H7 (cell line): Measurements from ENCODE around the gene LZIC. TPM values are rescaled to one million over a fixed set of nuclear protein-coding genes. Genes with fewer than 3 reads are reported as not detected.

Experiments used
- DNase-seq: peaks from one replicate; pipeline ENCODE4 v3.0.0; 2012
- H3K27me3 ChIP-seq: 2 replicates; pipeline ENCODE4 v1.6.0; 2011; ENCODE audit warnings: mild to moderate bottlenecking, low read length; ENCODE audit not compliant: control insufficient read depth, insufficient read depth
- H3K36me3 ChIP-seq: replicated peaks from 2 replicates; pipeline ENCODE4 v1.5.1; 2011; ENCODE audit warnings: low read length; ENCODE audit not compliant: control insufficient read depth, insufficient read depth
- H3K4me3 ChIP-seq: 2 replicates; pipeline ENCODE4 v1.5.1; 2011; ENCODE audit warnings: low read depth, mild to moderate bottlenecking, control low read depth, low read length, moderate library complexity; ENCODE audit not compliant: insufficient read depth
- total RNA-seq: library from RNA; depleted of rRNA; stranded (reverse); fragments of >200 nt; shearing (Covaris generic); gene quantifications from 2 replicates; pipeline ENCODE4 v1.2.3, GENCODE V29; 2014

The LZIC gene
- total RNA-seq, 1 experiment from 2014 or later = 20.9 TPM

DNA sequence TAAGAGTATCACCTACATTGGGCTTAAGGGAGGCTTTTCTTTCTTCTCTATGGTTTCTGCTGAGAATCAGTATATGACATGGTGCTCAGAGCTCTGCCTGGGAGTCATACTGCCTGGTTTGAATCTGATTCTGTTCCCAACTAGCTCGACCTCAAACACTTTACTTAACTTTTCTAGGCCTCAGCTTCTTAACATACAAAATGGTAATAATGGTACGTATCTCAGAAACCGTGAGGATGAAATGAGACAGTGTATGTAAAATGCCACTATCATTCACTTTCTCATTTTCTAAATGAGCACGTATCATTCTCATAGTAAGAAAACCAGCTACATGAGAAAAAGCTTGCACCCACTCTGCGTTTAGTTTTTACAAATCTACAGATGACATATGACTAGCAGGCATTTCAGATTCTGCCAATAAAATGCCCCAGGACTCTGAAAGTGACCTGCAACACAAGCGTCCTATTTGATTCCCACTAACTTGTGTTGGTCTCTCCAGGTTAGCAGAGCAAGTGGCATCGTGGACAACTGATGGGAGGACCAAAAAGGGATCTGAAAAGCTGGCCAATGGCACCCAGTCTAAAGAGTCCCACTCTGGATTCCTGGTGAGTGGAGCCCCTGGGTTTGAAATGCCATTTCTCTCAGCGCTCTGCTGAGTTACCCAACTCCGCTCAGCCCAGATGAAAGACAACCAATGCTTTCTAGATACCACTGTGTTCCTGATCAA lies 39.2 kb downstream of the LZIC start:
- Histone ChIP-seq H3K27me3 (no peaks in the 10 kb centered on the region), H3K4me3 (no peak overlapping the region), H3K36me3 (no peaks in the 10 kb centered on the region)
- no peak for DNase-seq

- Histone ChIP-seq H3K4me3 (no peak overlapping the region), H3K36me3 (no peaks in the 10 kb centered on the region), H3K27me3 (no peaks in the 10 kb centered on the region)
- no peak for DNase-seq
Observed at GRCh38 chr1:9902060-9902452, 41.1 kb downstream of the LZIC start.

DNA sequence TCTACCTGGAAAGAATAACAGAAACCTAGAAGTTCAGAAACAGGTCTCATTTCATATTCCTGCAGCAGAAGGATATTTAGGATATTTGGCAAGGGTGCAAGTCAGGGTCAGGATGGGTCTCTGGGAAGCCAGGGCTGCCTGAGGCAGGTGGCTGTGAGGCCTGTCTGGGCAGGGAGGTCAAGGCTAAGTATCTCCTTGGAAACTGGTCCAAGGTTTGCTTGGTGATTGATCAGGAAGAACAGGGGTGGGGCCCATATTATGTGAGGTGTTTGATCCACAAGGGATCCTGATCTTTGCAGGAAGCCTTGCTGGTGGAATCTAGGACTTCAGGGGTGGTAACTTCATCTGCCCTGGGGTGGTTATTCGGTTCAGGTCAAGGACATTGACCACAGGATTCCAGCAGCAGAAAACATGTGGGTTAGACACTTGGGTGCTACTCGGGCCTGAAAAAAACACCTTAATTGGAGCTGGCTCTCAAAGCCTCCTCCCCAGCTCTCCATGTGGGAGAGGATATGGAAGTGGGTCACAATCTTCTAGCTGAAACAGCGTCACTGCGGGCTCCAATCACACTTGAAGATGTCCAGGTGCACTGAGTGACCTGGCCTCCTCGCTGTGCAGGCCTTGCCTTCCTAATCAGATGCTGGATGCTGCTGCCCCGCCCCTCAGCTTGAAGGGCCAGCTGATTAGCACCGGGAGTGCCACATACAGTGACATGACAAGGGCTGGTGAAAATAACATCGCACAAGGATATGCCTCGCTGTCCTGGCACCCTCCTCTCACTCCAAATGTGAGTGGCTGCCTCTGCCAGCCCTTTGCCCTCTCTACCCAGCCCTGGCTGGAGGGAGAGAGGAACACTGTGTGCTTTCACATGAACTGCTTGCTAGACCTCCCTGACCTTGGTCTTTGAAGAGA lies 41.8 kb downstream of the LZIC start:
- Histone ChIP-seq H3K36me3 (no peaks in the 10 kb centered on the region), H3K27me3 (no peaks in the 10 kb centered on the region), H3K4me3 (no peak overlapping the region)
- no peak for DNase-seq

DNA sequence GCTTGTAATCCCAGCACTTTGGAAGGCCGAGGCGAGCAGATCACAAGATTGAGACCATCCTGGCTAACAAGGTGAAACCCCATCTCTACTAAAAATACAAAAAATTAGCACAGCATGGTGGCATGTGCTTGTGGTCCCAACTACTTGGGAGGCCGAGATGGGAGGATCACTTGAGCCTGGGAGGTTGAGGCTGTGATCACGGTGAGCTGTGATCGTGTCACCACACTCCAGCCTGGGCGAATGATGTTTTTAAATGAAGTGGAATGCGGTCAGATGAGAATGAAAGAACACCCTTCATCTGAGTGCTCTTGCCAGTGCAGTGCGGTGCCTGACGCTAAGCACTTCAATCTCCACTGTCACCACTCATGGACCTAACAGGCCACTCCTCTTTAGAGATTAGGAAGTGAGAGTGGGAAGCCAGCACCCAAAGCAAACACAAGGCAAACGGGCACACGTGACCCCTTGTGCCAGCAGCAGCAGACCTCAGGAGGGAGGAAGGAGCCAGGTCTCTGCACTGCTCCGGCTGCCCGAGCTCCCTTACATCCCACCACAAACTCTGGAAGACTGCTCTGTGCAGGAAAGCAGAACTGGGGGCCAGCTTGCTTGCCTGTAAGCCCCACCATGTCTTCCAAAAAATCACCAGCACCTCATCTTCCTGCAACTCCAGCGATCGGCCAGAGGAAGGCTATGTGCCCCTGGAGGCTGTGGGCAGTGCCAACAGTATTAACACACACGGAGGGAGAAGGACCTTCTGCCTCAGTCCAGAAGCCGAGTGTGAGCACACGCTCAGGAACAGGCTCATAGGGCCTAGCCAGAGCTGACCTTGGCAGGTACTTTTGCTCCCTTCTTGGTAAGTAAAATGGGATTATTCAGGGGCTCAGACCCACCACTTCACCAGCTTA lies 42.8 kb downstream of the LZIC start:
- no peaks in the 10 kb centered on the region for H3K36me3 ChIP-seq
- H3K27me3 ChIP-seq = no peaks in the 10 kb centered on the region
- DNase-seq = no peak
- H3K4me3 ChIP-seq = no peak overlapping the region

GRCh38 chr1:9894115-9894514 lies 49.1 kb downstream of the LZIC start:
- no peak for DNase-seq
- H3K27me3 ChIP-seq = no peaks in the 10 kb centered on the region

DNA sequence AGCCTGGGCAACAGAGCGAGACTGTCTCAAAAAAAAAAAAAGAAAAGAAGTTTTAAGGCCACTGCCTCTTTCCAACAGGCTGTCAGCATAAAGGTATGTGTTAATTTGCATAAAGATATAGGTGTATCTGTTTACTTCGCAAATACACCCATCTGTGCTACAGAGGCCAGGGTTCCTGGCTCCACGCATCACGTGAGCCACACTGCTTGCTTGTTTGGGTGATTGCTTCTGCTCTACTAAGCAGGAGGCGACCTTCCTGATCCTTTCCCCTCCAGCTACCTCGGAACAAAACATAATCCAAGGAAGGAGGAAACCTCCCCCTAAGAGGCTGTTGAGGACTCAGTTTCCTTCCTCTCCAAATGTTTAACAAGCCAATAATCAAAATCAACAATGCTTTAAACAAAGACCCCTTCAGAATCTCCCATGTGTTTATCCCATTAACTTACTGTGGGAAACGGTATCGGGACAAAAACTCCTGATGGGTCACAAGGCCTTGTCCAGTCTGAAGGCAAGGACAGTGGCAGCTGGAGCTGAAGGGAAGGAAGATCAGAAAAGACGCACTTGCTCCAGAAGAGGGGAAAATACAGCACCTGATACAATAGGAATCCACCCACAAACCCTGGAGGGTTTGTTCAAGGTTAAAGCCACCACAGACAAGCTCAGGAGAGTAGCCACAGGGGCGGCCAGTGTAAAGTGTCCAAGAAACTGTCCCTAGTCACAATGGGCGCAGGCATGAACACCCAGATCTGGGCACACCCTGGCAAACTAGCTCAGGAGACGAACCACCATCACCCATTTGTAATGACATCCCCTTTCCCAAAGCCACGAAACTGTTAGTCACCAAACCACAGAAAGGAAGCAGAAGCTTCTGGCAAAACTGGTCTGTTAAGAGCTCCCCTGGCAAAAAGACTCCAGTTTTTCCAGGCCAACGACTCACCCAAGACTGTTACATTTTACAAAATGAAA lies 50.3 kb downstream of the LZIC start:
- Histone ChIP-seq H3K27me3 (no peaks in the 10 kb centered on the region), H3K4me3 (no peak overlapping the region), H3K36me3 (no peaks in the 10 kb centered on the region)
- DNase-seq = no peak

More at GRCh38 chr1:9894115-9894514, 49.1 kb downstream of the LZIC start:
- no peaks in the 10 kb centered on the region for H3K36me3 ChIP-seq
- H3K4me3 ChIP-seq = no peak overlapping the region

DNA sequence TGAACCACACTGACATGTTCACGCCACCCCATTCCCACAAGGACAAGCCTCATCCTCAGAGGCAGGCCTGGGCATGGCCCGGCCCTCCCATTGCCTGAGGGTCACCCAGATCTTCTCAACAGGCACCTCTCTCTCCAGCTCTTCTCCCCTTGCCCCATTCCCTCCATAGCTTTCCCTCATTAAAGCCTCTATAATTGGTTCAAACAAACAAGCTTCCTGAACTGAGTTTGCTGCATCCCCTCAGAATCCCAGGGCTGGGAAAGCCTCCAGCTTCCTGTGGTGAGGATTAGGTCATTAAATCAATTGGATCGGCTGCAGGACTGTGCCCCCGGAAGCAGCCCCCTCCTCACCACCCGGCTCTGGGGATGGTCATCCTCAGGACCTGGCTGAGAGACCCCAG lies 52.0 kb downstream of the LZIC start:
- no peaks in the 10 kb centered on the region for H3K27me3 ChIP-seq
- peak; percentile 57 for DNase-seq
- H3K36me3 ChIP-seq = no peaks in the 10 kb centered on the region
- H3K4me3 ChIP-seq = no peak overlapping the region

- peak; percentile 62 for DNase-seq
- Histone ChIP-seq H3K27me3 (no peaks in the 10 kb centered on the region), H3K4me3 (no peak overlapping the region), H3K36me3 (no peaks in the 10 kb centered on the region)
Observed at GRCh38 chr1:9890224-9890731, 52.9 kb downstream of the LZIC start.

DNA sequence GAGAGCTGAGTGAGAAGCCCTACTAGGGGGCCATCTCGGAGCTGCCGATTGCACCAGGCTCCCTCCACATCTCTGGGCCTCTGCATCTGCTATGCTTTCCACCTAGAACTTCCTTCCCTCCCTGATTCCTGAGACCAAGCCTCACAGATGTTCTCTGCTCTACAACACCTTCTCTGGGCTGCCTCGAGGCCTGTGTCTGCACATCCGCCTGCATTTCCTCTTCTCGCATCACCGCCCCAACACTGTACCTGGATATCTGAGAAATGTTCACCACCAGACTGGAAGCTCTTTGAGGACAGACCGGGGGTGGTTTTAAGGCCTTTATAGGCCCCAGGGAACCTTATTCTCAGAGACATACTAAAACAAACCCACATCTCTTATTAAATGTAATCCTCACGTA lies 53.8 kb downstream of the LZIC start:
- Histone ChIP-seq H3K36me3 (no peaks in the 10 kb centered on the region), H3K4me3 (no peak overlapping the region), H3K27me3 (no peaks in the 10 kb centered on the region)
- no peak for DNase-seq

DNA sequence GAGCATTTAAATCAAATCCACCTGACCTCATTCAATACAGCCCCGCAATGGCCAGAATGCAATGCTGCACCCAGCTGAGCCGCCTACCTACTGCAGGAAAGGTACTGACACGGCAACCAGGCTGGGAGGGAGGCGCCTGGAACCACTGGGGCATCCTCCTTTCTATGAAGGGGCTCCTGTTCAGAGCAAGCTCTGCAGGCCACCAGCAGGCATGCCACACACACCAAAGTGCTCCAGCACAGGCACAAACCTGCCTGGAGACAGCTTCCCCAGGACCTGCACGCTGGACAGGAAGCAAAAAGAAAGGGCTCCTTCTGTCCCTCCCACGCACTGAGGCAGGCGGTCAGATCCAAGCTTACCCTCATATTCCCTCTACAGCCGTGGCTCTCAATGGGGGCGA lies 54.3 kb downstream of the LZIC start:
- no peaks in the 10 kb centered on the region for H3K36me3 ChIP-seq
- DNase-seq = peak; percentile 56
- no peak overlapping the region for H3K4me3 ChIP-seq
- no peaks in the 10 kb centered on the region for H3K27me3 ChIP-seq

GRCh38 chr1:9887070-9887469 lies 56.1 kb downstream of the LZIC start:
- Histone ChIP-seq H3K36me3 (no peaks in the 10 kb centered on the region), H3K4me3 (no peak overlapping the region)
- no peak for DNase-seq

DNA sequence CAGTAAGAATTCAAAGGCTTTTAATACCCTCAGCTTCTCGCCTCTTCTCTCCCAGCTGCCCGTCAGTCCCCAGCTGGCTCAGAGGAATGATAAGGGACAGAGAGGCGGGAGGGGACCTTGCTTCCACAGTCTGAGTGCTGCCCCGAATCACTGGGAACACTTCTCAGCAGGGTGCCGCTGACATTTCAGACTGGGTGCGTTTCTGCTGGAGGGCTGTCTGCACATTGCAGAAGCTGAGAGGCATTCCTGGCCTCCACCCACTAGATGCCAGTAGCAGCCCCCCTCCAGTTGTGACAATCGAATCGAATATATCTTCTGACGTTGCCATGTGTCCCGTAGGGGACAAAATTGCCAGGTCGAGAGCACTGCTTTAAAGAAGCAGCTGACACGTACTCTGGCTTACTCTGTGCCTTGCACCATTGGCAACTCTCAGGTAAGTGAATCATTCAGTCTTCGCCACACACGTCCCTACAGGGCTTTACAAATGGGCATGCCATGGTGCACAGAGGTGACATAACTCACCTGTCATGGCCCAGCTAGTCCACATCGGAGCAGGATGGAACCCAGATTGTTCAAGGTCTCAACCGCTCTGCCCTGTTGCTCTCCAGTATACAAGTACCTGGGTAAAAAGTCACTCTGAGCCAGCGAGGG lies 57.0 kb downstream of the LZIC start:
- Histone ChIP-seq H3K36me3 (no peaks in the 10 kb centered on the region), H3K27me3 (no peaks in the 10 kb centered on the region), H3K4me3 (no peak overlapping the region)
- DNase-seq = peak; percentile 50

More at GRCh38 chr1:9887070-9887469, 56.1 kb downstream of the LZIC start:
- H3K27me3 ChIP-seq = no peaks in the 10 kb centered on the region

GRCh38 chr1:9884805-9885204 lies 58.4 kb downstream of the LZIC start:
- H3K4me3 ChIP-seq = no peak overlapping the region
- peak; percentile 45 for DNase-seq
- H3K27me3 ChIP-seq = no peaks in the 10 kb centered on the region
- no peaks in the 10 kb centered on the region for H3K36me3 ChIP-seq
